ENCODE results near the gene RLF.
A peak's percentile ranks its signal among the peaks of the same experiment; 100 is the strongest.

The RLF gene, protein sequence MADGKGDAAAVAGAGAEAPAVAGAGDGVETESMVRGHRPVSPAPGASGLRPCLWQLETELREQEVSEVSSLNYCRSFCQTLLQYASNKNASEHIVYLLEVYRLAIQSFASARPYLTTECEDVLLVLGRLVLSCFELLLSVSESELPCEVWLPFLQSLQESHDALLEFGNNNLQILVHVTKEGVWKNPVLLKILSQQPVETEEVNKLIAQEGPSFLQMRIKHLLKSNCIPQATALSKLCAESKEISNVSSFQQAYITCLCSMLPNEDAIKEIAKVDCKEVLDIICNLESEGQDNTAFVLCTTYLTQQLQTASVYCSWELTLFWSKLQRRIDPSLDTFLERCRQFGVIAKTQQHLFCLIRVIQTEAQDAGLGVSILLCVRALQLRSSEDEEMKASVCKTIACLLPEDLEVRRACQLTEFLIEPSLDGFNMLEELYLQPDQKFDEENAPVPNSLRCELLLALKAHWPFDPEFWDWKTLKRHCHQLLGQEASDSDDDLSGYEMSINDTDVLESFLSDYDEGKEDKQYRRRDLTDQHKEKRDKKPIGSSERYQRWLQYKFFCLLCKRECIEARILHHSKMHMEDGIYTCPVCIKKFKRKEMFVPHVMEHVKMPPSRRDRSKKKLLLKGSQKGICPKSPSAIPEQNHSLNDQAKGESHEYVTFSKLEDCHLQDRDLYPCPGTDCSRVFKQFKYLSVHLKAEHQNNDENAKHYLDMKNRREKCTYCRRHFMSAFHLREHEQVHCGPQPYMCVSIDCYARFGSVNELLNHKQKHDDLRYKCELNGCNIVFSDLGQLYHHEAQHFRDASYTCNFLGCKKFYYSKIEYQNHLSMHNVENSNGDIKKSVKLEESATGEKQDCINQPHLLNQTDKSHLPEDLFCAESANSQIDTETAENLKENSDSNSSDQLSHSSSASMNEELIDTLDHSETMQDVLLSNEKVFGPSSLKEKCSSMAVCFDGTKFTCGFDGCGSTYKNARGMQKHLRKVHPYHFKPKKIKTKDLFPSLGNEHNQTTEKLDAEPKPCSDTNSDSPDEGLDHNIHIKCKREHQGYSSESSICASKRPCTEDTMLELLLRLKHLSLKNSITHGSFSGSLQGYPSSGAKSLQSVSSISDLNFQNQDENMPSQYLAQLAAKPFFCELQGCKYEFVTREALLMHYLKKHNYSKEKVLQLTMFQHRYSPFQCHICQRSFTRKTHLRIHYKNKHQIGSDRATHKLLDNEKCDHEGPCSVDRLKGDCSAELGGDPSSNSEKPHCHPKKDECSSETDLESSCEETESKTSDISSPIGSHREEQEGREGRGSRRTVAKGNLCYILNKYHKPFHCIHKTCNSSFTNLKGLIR (N-terminal part only)

DNA sequence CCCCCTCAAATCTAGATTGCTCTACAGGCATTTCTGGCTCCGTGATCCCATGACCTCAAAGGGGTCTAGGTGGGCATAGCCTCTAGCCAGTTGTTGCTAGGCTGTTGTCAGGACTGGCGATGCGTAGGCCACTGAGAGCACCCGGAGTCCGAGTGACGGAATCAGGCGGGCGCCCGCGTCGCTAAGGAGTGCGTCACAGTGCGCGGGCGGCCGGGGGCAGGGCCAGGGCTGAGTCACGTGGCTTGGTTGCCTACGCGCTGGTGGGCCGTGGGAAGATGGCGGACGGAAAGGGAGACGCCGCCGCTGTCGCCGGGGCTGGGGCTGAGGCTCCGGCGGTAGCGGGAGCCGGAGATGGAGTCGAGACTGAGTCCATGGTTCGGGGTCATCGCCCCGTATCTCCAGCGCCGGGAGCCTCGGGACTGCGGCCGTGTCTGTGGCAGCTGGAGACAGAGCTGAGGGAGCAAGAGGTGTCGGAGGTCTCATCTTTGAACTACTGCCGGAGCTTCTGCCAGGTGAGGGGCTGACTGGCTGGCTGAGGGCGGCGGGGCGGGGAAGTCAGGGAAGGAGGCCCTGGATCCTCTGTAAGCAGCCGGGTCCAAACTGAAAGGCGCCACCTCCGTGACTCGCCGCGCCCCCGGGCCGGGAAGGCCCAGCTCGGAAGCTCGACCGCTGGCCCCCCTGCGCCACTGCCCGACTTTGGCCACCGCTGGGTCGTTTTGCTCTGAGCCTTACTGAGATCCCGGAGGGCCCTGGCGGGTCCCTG is at the start of gene RLF:
TSS of gene RLF (plus strand) at position 263 of the 763 bp plus-strand sequence. CDS start at position 276, 13 bp downstream.
- DNase-seq, result peak; percentile 84

DNA sequence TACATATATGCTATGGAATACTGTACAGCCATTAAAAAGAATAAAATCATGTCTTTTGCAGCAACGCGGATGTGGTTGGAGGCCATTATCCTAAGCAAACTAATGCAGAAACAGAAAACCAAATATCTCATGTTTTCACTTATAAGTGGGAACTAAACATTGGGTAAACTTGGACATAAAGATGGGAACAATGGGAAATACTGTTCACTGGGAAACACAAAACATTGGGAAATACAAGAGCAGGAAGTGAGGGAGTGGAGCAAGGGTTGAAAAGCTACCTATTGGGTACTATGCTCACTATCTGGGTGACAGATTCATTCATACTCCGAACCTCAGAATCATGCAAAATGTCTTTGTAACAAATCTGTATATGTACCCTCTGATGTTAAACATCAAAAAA is 46.8 kb upstream of the RLF start:
- no peak for DNase-seq

DNA sequence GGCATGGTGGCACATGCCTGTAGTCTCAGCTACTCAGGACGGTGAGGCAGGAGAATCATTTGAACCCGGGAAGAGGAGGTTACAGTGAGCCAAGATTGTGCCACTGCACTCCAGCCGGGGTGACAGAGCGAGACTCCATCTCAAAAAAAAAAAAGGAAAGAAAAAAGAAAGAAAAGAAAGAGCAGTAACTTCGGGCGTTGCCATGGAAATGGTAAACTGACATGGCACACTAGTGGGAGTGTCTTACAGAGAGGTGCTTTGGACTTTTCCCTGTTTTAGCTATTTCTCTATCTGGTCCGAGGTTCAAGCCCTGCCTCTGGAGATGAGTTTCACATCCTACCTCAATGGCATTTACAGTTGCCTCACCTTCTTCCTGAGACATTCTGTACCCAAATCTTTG is 41.1 kb upstream of the RLF start:
- no peak for DNase-seq

DNA sequence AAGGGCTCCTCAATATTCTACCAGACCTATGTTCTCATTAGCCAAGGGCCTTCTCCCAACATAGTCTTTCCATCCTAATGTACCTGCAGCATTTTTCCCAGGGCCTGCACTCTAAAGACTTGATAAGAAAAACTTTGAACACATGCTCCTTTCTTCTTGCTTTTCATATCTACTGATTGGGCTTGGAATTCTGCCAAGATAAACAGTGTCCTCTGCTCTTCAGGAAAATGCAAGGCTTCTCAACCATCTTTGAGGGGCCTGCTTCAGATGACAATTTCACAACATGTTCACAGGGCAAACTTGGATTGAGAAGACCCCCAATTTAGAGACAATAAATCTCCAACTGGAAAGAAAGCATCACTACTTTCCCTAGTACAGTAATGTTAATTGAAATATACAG is 38.3 kb upstream of the RLF start:
- no peak for DNase-seq

DNA sequence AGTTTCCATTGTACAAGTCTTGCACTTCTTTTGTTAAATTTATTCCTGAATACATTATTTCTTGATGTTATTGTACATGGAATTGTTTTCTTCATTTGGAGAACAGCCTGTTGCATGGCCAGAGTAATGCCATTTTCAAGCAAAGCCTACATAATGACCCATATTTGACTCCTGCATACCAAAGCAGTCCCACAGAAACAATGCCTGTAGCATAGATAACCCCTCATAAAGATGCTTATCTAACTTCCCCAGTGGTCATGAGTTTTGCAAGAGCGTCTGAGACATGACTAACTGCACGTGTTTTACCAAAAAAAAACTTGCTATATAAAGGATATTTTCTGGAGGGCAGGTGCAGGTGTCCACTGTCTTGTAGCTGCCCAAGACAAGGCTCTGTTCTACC is 30.3 kb upstream of the RLF start:
- DNase-seq, result no peak

DNA sequence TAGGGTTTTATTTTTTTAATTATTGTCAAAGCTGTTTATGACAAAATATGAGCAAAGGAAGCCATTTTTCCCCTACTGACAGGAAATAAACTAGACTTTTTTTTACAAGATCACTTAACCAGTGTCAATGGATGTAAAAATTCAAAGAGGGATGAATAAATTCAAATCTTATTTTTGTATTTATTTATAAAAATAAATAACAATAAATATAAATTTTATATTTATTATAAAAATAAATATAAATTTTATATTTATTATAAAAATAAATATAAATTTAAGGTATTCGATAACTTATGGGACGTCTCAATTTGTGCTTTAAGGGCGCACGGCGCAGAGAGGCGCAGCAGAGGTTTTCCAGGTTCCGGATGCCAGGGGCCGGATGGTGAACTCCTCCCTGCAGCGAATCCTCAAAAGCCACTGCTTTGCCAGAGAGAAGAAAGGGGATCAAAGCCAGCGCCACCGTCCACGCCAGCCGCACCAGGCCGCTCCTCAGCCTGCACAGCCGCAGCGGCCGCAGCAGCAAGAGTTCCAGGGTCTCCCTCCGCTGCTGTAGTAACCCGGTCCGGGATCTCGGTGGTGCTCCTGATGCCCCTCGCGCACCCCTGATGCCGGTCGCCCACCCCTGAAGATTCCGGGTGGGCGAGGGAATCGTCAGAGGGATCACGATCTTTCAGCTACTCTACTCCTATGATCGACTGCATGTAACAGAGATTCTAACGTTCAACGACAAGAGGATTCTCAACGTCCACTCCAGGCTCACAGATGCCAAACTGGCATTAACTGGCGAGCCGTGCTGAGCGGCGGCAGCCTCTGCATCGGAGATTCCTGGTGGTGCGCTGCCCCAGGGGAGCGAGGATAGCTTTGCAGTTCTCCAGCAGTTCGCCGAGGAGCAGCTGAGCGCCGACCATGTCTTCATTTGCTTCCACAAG is 28.5 kb upstream of the RLF start:
- DNase-seq, result no peak

DNA sequence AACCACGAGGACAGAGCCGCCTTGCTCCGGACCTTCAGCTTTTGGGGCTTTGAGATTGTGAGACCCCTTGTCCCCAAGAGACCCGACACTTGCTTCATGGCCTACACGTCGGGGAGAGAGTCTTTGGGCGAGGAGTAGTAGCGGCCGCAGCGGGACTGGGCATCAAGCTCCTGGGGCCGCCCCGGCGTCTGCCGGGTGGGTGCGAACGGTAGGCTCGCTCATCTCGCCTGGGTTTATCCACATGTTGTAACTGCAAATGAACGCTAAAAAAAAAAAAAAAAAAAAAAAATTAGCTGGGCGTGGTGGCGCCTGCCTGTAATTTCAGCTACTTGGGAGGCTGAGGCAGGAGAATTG is 27.9 kb upstream of the RLF start:
- DNase-seq, result no peak

DNA sequence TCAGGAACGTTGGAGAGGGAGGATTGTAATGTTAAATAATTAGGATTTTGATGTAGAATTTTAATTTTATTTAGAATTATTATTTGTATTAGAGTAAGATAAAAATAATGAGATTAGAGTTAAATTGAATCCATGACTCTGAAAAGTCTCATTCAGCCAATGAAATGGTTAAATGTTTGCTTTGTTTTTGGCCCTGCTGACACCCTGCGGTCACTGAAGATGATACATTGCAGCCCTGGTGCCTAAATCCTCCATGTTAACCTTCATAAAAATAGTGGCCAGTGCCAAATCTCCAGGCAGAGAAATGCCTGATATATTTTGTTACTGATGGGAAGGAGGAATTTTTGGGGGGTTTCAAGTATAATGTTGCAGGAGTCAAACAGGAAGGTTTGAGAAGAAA is 27.3 kb upstream of the RLF start:
- DNase-seq, result no peak

DNA sequence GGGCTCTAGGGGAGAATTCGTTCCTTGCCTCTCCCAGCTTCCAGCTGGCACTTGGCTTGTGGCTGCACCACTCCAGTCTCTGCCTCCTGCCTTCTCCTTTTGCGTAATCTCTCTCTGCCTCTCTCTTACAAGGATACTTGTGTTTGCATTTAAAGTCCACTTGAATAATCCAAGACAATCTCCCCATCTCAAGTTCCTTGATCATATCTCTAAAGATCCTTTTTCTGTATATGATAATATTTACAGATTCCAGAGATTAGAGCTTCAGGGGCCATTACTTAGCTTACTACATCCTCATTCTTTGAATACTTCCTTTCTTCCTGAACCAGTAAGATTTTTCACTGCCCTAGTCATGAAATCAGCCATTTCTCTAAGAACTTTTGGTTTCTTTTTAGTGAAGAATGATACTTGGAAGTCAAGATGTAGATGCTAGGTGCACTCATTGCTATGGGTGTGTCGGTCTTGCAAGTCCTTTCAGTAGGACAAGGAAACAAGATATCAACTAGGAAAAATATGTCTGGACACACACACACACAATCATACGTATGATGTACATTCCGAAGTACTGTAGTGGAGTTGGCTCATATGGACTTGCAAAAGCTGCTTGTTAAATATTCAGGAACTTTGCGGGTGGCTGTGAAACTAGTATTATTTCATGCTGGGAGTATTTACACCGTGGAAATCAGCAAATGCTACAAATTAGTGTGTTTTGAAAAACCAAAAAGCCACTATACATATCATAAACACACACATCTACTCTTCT is 20.8 kb upstream of the RLF start:
- no peak for DNase-seq

DNA sequence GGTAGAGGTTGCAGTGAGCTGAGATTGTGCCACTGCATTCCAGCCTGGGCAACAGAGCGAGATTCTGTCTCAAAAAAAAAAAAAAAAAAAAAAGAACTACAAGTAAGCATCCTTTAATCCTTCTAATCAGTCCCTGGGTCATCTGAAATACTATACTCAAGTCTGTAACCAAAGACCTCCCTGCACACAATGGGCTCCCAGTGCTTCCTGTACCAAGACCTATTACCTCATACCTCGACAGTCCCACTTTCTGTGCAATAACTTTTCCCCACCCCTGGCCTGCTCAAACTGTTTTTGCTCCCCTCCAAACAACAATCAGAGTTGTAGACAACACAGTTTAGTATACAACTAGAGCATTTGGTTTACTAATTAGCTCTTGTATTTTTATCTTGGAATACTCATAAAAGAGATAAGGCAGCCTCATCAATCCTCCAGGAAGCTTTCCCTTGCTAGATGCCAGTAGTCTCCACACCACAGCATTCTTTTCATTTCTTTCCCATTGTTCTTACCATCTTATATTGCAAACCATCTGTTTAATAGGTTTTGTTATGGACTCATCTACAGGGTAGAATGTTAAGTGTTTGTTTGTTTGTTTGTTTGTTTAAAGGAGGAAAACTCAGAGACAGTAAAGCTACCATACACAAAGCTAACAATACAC is 19.2 kb upstream of the RLF start:
- DNase-seq, result no peak

DNA sequence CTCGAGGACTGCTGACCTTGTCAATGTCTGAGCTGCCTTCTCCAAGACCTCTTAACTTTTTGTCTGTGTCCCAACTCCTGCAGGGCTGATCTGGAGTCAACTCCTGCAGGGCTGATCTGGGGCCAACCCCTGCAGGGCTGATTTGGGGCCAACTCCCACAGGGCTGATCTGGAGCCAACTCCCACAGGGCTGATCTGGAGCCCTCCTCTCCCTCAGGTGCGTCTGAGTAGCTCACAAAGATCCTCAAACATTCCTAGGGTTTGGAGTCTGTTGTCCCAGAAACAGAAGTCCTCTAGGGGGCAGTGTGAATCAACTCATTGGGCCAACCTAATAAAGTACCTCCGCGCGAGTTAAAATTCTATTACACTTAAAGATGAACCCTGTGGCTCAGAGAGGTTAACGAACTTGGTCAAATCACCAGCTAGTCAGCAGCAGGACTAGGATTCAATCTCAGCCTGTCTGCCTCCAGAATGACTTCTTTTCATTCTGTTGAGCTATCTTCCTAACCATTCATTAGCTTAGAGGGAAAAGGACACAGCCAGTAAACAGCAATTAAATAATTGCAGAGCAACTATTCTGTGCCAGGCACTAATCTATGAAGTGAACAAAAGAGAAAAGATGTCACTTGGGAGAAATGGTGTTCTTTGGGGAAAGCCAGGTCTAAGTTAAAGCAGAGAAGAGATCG is 17.2 kb upstream of the RLF start:
- DNase-seq, result no peak

DNA sequence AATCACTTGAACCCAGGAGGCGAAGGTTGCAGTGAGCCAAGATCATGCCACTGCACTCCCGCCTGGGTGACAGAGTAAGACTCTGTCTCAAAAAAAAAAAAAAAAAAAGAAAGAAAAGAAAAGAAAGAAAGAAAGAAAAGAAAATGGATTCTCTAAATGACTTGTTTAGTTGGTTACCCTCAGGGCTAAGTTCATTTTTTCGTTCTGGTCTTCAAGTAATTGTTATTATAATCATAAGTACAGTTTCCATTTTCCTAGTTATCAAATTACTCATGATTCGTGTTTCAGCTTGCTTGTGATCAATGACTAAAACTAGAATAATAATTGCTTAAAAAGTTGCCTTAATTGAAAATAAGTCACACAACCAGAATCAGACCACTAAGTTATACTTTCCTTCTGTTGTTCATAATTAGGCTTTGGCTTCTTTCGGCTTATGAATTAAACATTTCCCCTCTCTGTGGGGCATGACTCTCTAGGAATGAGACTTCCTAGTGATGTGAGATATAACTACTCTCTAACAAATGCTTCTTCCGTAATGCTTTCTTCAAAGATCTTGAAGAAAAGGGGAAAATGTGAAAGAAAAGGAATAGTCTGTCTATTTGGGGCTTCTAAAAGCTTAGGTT is 9.6 kb upstream of the RLF start:
- DNase-seq, result no peak

DNA sequence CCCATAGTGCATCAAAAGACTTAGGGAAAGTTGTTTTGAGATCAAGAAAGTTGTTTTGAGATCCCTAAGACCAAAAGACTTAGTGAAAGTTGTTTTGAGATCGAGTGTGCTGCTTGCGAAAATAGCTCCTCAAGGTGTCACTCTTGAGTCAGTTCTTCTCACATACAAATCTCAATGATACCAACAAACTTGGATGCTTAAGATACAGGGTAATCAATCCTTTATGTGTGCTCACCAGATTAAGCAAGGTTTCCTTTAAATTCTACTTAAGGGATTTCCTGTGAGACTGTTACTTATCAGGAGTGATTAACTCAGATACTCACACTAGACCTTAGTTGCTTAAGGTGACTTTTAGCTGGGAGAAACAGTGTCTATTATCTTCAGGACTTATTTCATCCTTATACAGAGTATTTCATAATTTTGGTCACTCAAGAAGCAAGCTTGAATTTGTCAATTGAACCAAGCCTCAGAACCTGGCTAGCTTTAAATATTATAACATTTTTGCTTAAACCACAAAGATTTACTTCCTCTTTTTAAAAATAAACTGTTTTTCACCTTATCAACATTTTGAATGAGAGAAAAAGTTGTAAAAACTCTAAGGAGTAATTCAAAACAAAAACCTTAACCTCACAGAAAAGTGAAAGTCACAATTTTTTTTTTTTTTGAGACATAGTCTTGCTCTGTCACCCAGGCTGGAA is 8.0 kb upstream of the RLF start:
- no peak for DNase-seq

DNA sequence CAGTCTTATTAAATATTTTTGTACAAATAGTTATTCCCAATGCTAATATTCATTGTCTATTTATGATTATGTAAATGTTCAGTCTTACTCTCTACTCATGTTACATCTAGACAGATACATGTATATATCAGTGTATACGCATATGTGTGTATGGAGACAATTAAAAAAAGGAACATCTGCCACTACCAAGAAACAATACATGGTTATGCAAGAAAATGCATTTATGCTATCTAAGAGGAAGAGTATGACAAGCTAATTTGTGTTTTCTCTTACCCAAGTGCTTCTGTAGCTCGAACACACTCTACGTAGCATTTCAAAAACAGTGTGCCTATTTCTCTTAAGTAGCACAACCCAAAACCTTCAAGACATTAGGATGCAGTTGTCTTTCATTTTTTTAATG is 6.1 kb upstream of the RLF start:
- DNase-seq, result no peak

DNA sequence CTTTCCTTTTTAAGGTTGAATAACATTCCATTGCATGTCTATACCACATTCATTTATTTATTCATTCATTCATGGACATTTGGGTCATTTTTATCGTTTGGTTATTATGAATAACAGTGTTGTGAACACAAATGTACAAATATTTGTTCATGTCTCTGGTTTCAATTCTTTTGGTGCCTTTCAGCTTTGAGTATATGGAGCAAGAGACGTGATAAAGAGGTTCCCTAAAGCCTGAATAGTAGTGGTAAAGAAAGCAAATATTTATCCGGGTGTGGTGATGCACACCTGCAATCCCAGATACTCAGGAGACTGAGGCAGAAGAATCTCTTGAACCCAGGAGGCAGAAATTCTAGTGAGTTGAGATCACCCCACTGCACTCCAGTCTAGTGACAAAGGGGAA is 5.3 kb upstream of the RLF start:
- no peak for DNase-seq

DNA sequence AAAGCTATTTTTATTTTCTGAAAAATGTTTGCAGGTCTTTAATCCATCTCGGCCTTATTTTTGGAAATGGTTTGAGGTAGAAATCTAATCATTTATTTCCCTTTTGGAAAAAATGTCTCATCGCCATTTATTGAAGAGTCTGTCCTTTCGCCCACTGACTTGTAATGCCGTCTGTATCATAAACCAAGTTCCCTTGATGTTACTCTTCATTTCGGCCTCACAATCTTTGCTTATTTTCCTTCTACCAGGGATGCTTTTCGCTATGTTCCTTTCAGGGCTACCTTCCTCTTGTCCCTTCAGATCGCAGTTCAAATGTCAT is 422 bp upstream of the RLF start:
- DNase-seq, result no peak

DNA sequence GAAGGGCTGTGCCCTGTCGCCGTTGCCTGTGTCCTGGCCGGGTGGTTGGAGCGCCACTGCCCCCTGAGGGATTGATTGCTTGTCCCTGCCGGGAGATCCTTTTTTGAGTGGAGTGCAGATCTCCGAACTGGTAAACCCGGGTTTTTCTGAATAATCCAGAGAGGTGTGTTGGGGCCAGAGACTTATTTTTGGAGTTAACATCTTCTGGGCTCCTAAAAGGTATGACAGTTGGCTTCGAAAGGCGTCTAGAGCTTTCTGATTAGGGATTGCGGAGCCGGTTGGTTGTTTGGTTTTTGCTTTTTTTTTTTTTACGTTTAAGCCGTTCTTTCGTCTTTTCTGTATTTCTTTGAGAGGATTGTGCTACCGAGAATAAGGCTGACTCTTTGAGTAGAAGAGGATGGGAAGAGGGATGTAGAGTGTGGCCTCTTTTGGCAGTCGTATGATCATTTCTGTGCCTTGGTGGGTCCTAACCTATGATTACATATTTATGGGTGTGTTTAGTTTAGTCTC is 756 bp downstream of the RLF start:
- DNase-seq, result no peak

DNA sequence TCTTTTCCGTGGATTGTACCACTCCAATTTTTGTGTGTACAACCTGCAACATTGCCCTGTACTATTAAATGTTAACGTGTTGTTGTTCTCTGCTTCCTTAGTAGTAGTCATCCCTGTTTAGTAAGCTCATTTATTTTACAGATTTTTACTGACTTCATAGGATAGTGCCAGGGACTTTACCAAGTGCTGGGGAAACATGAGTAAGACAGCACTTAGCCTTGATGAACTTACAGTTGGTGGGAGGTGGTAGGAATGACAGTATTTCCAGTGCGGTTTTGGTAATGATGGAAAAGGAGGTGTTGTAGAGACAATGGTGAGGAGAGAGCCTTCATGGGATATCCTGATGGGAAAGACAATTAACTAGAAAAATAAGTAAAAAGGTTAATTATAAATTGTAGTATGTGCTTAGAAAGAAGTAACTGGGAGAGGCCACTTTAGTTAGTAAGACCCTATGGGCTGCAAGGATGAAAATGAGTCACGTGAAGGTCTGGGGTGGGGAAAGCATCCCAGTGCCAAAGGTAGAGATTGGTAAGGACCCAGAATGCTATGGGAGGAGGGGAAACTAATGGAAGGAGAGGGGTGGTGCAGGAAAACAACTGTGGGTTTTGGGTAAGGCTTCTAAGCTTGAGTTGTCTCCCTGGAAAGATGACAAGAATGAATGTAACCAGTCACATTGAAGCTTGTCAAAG is 1.7 kb downstream of the RLF start:
- DNase-seq, result no peak
